PFSK-1 (cell line): ENCODE results near the gene CDK6.

Experiments
- POLR2AphosphoS5 ChIP-seq: IDR thresholded peaks from 2 replicates; pipeline ENCODE4 v1.6.1; 2012; ENCODE audit warnings: low read depth, mild to moderate bottlenecking, control low read depth, low read length, moderate library complexity
- REST ChIP-seq, 2 experiments: IDR thresholded peaks; 2 replicates each; pipeline versions ENCODE4 v1.6.1 to v1.8.0; 2011 to 2012; ENCODE audit warnings: low read depth in 2 of 2, low read length in 2 of 2, control low read depth in 1 of 2, inconsistent platforms in 1 of 2, mild to moderate bottlenecking in 1 of 2, moderate library complexity in 1 of 2; ENCODE audit not compliant: insufficient read depth in 1 of 2
- TAF1 ChIP-seq: IDR thresholded peaks from 2 replicates; pipeline ENCODE4 v1.6.1; 2012; ENCODE audit warnings: low read length, control low read depth, borderline replicate concordance; ENCODE audit not compliant: insufficient read depth

- TF ChIP-seq POLR2AphosphoS5 (no peak), REST (IDR thresholded peaks at IDR 0.05; ENCODE audit: insufficient read depth in 1 of 2, low read depth in 2 of 2, low read length in 2 of 2) (no peak), TAF1 (no peak)
These were observed 127.2 kb downstream of the CDK6 start for GRCh38 chr7:92709150-92709549.
